Mucosa of gallbladder (tissue), 1 donor: ENCODE data around the gene TUBA4A. TPM values are rescaled to one million over a fixed set of nuclear protein-coding genes. Genes with fewer than 3 reads are reported as not detected.
A peak's percentile ranks its signal among the peaks of the same experiment; 100 is the strongest.
"Not testable (repeated sequence)": the region's sequence is repeated elsewhere in the genome, so short reads cannot be mapped to it uniquely, and the experiment has no call there.

Source experiments
- DNase-seq: peaks from one replicate; pipeline ENCODE4 v3.0.0-alpha.2; 2020; ENCODE audit warnings: low spot score
- total RNA-seq: library from RNA; stranded (reverse); gene quantifications from one replicate; pipeline ENCODE4 v1.2.1, GENCODE V29; 2021
- donor health status: DM: no; HTN: no; CAD: no.

TUBA4A gene
- total RNA-seq, 1 donor from 2014 or later, result 40.6 TPM

DNA sequence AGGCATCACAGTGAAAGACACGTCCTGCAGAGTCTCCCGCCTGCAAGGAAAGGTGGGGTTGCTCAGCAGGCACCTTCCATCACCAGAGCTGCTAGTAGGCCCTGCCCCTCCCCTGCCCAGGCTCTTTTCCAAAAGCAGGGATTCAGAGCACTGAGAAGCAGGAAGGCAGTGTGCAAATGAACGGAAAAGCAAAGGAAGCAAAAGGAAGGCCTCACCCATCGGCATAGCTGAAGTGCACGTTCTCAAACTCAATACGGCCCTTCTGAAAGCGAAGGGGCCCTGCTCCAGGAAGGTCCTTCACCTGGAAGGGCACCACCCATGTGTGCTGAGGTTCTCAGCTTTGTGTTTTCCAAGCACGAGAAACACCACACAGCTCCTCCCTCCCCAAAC, 40.7 kb downstream of the TUBA4A start:
- no peak for DNase-seq

DNA sequence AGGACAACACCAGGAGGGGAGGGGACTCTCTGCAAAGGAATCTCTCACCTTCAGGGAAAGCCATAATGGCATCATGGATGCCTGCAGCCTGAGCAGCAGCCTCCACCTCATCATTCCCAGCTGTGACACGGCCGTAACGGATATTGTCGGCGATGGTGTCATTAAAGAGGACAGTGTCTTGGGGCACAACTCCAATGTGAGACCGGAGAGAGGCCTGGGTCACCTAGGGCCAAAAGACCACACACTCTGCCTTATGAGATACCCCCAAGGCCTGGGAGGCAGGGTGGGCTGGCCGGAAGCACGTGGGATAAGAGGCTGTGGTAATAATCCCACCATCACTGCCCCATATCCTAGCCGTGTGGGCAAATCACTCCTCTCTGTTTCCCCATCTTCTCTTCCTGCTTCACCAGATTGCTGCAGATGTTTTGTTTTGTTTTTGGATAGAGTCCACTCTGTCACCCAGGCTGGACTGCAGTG, 42.8 kb downstream of the TUBA4A start:
- no peak for DNase-seq

DNA sequence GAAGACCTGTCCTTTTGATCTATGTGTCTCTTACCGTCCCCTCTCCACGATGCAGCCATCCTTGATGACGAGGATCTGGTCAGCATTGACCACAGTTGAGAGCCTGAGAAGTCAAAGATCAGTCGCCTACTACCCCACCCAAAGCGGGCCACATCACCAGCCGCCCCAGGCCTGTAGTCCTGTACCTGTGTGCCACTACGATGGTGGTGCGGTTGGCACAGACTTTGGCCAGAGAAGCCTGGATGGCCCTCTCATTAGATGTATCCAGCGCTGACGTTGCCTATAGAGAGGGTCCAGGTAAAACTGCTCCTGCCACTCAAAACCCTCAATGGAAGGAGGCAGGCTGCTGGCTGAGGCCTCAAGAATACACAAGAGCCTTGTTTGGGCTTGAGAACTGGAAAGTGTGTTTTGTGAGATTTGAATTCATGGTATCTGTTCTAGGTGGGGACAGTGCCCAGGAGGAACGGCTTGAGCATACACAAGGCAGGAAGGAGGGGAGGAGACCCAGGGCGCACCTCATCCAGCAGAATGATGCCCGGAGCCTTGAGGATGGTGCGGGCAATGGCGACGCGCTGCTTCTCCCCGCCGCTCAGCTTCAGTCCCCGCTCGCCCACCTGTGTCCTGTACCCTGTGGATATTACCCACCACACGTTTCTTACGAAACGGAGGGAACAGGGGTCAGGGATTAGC, 43.4 kb downstream of the TUBA4A start:
- DNase-seq, result no peak

DNA sequence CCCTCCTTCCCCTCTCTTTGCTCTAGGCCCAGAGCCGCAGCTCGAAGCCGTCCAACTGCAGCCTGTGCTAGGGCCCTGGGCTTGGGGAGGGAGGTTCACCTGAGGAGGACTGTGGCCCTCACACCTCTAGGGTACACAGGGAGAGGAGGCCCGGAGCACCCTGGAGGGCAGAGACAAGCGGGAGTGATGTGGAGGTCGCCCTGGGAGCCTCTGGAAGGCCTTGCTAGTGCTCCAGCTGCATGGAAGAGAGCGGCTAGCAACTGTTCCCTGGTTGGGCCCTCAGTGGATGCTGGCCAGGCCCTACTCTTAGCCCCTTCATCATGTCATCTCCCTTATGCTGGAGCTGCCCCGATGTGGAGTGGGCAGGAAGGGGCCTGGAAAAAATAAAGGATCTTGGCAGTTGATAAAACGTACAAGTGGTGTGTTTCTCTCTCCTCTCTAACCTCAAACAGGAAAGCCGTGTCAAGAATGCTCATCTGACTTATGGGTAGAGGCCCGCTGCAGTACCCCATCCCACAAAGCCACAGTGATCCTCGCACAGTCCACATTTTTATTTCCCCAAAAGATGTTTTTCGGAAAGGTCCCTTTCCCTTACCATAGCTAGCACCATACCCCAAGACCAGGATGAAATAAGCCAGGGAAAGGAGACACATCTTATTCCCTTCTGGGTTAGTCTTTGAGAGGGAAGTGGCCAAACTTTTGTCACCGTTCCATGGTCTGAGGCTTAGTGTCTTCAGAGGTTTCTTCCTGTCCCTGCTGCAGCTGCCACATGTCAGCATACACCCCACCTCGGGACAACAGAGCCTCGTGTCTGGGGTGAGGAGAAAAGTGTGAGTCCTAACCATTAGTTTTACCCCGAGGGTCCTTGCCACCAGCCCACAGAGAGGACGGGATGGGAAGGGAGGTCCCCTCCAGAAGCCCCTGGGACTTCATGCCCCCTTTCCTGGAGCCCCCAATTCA, 44.2 kb downstream of the TUBA4A start:
- DNase-seq, result no peak

DNA sequence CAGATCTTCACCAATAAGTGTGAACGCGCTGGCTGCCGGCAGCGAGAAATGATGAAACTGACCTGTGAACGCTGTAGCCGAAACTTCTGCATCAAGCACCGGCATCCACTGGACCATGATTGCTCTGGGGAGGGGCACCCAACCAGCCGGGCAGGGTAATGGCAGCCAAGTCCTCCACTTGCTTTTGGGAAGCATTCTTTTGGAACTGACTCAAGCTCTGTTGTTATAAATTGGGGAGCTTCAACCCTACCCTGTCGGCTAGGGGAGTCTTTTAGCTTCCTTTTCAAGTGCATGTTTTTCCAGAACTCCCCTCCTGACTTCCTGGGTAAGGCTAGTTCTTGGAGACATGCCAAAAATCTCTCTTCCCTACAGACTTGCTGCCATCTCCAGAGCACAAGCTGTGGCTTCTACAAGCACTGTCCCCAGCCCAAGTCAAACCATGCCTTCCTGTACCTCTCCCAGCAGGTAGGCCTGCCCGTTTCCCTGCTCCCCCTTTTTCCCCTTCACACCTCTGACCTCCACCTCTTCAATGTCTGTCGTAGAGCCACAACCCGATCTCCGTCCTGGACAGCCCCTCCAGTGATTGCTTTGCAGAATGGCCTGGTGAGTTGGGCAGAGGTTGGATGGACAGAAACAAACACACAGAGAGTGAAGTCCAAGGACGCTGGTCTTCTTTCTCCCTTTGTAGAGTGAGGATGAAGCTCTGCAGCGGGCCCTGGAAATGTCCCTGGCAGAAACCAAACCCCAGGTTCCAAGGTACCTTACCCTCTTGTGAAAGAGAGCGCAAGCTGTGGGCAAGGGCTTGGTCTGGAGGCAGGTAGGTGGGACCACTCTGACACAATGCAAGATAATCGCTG, 45.6 kb downstream of the TUBA4A start:
- DNase-seq, result no peak

DNA sequence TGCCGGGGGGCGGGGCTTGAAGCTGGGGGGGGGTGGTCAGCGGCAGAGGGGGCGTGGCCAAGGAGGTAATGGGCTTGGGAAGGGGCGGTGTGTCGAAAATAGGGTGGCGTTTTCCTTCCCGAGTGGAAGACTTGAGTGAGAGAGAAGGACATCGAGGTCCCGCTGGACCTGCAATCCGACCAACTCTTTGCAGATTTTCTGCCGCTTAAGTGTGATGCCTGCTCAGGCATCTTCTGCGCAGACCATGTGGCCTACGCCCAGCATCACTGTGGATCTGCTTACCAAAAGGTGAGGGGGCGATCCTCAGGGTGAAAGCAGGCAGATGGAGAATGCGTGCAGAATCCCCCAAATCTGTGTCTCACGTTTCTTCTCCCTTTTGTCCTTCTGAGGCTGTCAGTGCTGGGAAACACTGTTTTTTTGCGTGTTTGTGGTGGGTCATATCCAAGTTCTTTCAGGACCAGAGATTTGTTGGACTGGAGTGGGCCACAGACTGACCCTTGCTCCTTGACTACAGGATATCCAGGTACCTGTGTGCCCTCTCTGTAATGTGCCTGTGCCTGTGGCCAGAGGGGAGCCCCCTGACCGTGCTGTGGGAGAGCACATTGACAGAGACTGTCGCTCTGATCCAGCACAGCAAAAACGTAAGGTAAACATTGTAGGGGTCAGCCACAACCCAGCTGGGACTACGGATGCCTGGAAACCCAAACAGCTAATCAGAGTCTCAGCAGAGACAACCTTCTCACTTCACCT, 46.4 kb downstream of the TUBA4A start:
- DNase-seq, result no peak

DNA sequence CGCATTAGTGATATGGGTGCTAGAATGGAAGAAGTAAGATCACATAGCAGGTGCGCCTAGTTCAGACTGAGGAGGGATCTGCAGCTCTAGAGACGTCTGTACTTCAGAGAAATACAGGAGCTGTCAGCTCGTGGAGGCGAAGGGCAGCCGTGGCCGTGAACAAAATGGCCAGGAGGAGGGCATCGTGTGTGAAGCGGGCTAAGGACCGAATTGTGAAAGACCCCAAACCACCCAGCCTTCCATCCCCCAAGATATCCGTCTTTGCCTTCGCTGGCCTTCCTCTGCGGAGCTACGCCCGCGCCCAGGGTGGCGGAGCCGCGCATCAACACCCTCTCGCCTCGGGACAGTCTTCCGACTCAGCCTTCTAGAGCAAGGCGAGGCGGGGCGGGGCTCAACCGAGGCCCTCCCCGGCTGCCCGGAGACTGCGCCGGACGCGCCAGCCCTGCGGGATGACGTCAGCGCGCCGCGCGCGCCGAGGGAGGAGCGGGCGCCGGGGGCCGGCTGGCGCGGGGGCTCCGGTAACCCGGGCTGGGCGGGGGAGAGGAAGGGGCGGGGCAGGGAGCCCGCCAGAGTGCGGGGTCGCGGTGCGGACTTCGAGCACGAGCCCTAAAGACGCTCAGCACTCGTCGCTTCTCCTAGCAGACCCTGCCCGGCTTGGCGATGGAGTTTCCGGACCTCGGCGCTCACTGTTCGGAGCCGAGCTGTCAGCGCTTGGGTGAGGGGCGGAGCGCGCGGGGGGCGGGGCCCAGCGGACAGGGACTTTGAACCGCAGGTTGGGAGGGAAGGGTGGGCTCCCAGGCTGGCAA, 47.2 kb downstream of the TUBA4A start, which contains the start of gene ZFAND2B:
TSS of gene ZFAND2B (plus strand) at position 455 of the 806 bp plus-strand sequence. CDS start at position 661, 206 bp downstream.
- DNase-seq, result peak; percentile 95

DNA sequence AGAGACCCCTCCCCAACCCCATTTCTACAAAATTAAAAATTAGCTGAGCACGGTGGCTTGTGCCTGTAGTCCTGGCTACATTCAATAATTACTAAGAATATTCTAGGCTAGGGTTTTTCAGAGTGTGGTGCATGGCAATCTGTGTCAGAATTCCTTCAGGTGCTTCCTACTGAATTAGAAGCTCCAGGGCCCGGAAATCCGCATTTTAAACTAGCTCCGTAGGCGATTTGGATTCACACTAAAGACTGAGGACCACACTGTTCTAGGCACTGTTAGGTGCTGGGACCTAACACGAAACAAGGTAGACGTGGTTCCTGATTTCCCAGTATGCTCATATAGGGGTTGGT, 47.8 kb downstream of the TUBA4A start:
- DNase-seq, result no peak

DNA sequence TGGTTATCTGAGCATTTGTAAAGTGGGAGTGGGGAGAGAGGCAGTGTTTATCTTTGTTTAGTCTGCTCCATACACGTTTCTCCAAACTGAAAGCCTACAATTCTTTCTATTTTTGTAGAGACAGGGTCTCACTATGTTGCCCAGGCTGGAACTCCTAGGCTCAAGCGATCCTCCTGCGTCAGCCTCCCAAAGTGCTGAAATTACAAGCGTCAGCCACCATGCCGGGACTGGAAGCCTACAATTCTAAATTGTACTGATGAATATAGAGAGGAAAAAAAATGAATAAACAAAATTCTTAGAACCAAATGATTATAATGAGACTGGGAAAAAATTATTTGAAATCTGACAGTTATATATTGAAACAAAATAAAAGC, 48.6 kb downstream of the TUBA4A start:
- DNase-seq, result no peak

DNA sequence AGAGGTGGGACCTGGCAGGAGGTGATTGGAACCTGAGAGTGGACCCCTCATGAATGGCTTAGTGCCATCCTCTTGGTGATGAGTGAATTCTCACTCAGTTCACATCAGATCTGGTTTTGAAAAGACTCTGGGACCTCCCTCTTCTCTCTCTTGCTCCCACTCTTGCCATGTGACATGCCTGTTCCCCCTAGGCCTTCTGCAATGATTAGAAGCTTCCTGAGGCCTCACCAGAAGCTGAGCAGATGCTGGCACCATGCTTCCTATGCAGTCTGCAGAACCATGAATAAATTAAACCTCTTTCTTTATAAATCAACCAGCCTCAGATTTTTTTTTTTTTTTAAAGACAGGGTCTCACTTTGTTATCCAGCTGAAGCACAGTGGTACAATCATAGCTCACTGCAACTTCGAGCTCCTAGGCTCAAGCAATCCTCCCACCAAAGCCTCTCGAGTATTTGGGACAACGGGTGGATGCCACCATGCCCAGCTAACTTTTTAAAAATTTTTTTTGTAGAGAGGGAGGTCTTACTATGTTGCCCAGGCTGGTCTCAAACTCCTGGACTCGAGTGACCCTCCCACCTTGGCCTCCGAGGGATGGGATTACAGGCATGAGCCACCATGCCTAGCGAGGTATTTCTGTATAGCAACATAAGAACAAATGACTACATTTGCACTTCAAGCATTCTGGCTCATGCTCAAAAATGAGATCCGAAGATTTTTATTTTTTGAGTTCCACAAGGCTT, 49.1 kb downstream of the TUBA4A start:
- no peak for DNase-seq

DNA sequence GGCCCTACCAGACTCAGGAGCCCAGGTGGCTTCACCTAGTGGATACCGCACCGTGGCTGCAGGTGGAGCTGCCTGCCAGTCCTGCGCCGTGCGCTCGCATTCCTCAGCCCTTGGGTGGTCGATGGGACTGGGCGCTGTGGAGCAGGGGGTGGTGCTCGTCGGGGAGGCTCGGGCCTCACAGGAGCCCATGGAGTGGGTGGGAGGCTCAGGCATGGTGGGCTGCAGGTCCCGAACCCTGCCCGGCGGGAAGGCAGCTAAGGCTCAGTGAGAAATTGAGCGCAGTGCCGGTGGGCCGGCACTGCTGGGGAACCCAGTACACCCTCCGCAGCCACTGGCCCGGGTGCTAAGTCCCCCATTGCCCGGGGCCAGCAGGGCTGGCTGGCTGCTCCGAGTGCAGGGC, 52.4 kb downstream of the TUBA4A start:
- not testable (repeated sequence) for DNase-seq

DNA sequence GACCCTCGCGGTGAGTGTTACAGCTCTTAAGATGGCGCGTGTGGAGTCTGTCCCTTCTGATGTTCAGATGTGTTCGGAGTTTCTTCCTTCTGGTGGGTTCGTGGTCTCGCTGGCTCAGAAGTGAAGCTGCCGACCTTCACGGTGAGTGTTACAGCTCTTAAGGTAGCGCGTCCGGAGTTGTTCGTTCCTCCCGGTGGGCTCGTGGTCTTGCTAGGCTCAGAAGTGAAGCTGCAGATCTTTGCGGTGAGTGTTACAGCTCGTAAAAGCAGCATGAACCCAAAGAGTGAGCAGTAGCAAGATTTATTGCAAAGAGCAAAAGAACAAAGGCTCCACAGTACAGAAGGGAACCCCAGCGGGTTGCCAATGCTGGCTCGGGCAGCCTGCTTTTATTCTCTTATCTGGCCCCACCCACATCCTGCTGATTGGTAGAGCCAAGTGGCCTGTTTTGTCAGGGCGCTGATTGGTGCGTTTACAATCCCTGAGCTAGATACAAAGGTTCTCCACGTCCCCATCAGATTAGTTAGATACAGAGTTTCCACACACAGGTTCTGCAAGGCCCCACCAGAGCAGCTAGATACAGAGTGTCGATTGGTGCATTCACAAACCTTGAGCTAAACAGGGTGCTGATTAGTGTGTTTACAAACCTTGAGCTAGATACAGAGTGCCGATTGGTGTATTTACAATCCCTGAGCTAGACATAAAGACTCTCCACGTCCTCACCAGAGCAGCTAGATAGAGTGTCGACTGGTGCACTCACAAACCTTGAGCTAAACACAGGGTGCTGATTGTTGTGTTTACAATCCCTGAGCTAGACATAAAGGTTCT, 53.0 kb downstream of the TUBA4A start:
- not testable (repeated sequence) for DNase-seq

Other genes starting within 250 kb of the TUBA4A start
- gene CFAP65, start 212.4 kb downstream of the TUBA4A start, total RNA-seq, result 0.29 TPM
- gene IHH, start 193.0 kb downstream of the TUBA4A start, total RNA-seq, result 12.8 TPM
- 8.7 TPM for gene NHEJ1, start 93.1 kb downstream of the TUBA4A start, total RNA-seq
- 4.7 TPM for gene SLC23A3, start 83.9 kb downstream of the TUBA4A start, total RNA-seq
- gene CNPPD1, start 77.0 kb downstream of the TUBA4A start, total RNA-seq, result 81.2 TPM
- 116 TPM for gene RETREG2, start 75.6 kb downstream of the TUBA4A start, total RNA-seq
- gene ZFAND2B, start 47.1 kb downstream of the TUBA4A start, total RNA-seq, result 52.6 TPM
- 65.8 TPM for gene ABCB6, start 35.0 kb downstream of the TUBA4A start, total RNA-seq
- 73.1 TPM for gene ATG9A, start 24.3 kb downstream of the TUBA4A start, total RNA-seq
- 74.4 TPM for gene ANKZF1, start 24.1 kb downstream of the TUBA4A start, total RNA-seq
- 22.2 TPM for gene GLB1L, start 8.5 kb downstream of the TUBA4A start, total RNA-seq
- 27.5 TPM for gene STK16, start 8.4 kb downstream of the TUBA4A start, total RNA-seq
- not detected for gene TUBA4B, start 675 bp downstream of the TUBA4A start, total RNA-seq
- 161 TPM for gene DNAJB2, start 25.4 kb upstream of the TUBA4A start, total RNA-seq
- 0.60 TPM for gene PTPRN, start 55.5 kb upstream of the TUBA4A start, total RNA-seq
- gene RESP18, start 78.8 kb upstream of the TUBA4A start, total RNA-seq, result not detected
- gene DNPEP, start 134.0 kb upstream of the TUBA4A start, total RNA-seq, result 58.5 TPM
- gene DES, start 164.5 kb upstream of the TUBA4A start, total RNA-seq, result 3,602 TPM
- 80.5 TPM for gene SPEG, start 180.9 kb upstream of the TUBA4A start, total RNA-seq
- gene GMPPA, start 245.0 kb upstream of the TUBA4A start, total RNA-seq, result 49.2 TPM